ENCODE data around the gene YIPF3. TPM values are rescaled to one million over a fixed set of nuclear protein-coding genes. Genes with fewer than 3 reads are reported as not detected.

YIPF3 gene
- total RNA-seq, 4 donors from 2014 or later, result 83.4 to 146 (median 103) TPM

DNA sequence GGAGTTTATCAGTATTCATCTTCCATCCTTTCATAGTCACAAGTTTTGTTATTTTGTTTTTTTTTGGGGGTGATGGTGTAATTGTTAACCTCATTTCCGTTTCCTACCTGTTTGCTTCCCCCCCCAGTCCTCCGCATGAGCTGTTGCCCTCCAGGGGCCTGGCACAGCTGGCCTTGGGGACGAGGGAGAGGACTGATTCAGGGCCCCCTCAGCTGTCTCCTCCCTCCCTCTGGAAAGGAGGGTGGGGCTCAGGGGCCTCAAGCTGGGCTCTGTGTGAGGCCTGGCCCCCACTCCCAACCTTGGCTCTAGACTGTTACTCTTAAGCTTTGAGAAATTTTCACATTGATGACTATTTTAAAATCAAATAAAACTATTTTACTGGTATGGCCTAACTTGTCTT lies 10.6 kb downstream of the YIPF3 start:
- intact Hi-C loops (cut with DNase I; ENCODE audit: low total_unique reads) (loop anchor here (5.0 to 10.0 kb wide), 3 partner anchors 54 to 244 kb away; partner anchors contain the start of gene ZNF318), in situ Hi-C loops (cut with MboI; ENCODE audit: low pct_ligation_motif_present in 1 of 4, low pct_unique_long_range_greater_than_20kb in 1 of 4, low sequenced_read_pairs in 3 of 4) (no loop called here)
- Histone ChIP-seq H3K4me3 (no peak overlapping the region), H3K27me3 (peaks cover 16% of the 10 kb centered on the region), H3K4me1 (peaks cover 5 to 27% (median 23%) of the 10 kb centered on the region in 4 donors), H3K9me3 (no peaks in the 10 kb centered on the region), H3K36me3 (peaks cover 0 to 7% (median under 1%) of the 10 kb centered on the region in 4 donors), H3K27ac (no peak overlapping the region)
- 70 to 86% methylated on average over 3 of the region's 3 CpGs for WGBS, 2 donors (ENCODE audit: low coverage in 1 of 2)
- no peak for DNase-seq
- TF ChIP-seq EP300 (IDR thresholded peaks at IDR 0.05; ENCODE audit: low read depth) (no peak), POLR2A (IDR thresholded peaks at IDR 0.05) (no peak), POLR2AphosphoS5 (IDR thresholded peaks at IDR 0.05) (no peak)
- TF ChIP-seq, protein P1, sequence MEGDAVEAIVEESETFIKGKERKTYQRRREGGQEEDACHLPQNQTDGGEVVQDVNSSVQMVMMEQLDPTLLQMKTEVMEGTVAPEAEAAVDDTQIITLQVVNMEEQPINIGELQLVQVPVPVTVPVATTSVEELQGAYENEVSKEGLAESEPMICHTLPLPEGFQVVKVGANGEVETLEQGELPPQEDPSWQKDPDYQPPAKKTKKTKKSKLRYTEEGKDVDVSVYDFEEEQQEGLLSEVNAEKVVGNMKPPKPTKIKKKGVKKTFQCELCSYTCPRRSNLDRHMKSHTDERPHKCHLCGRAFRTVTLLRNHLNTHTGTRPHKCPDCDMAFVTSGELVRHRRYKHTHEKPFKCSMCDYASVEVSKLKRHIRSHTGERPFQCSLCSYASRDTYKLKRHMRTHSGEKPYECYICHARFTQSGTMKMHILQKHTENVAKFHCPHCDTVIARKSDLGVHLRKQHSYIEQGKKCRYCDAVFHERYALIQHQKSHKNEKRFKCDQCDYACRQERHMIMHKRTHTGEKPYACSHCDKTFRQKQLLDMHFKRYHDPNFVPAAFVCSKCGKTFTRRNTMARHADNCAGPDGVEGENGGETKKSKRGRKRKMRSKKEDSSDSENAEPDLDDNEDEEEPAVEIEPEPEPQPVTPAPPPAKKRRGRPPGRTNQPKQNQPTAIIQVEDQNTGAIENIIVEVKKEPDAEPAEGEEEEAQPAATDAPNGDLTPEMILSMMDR (IDR thresholded peaks at IDR 0.05), result no peak

DNA sequence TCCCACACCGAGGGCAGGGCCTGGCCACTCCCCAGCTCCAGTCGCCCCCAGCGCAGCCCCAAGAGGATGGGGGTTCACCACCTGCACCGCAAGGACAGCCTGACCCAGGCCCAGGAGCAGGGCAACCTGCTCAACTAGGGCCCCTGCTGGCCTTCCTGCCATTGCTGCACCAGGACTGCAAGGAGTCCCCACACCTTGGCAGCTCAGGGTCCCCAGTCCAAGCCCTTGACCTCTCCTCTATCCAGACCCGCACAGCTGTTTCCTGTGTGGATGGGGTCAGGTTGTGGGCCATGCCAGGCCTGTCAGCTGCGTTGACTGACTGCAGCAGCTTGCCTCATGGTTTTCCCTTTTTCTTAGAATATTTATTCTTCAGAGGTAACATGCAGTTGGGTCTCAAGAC lies 11.0 kb downstream of the YIPF3 start:
- TF ChIP-seq POLR2AphosphoS5 (IDR thresholded peaks at IDR 0.05) (no peak), POLR2A (IDR thresholded peaks at IDR 0.05) (no peak), EP300 (IDR thresholded peaks at IDR 0.05; ENCODE audit: low read depth) (no peak)
- TF ChIP-seq, protein P1 (IDR thresholded peaks at IDR 0.05), result no peak
- Histone ChIP-seq H3K9me3 (no peaks in the 10 kb centered on the region), H3K27ac (no peak overlapping the region), H3K4me3 (no peak overlapping the region), H3K4me1 (peaks cover 5 to 22% (median 18%) of the 10 kb centered on the region in 4 donors), H3K27me3 (peaks cover 16% of the 10 kb centered on the region), H3K36me3 (peaks cover 0 to 7% (median 3%) of the 10 kb centered on the region in 4 donors)
- 80% methylated on average over 1 to 5 of the region's 6 CpGs for WGBS, 2 donors (ENCODE audit: low coverage in 1 of 2)
- intact Hi-C loops (cut with DNase I; ENCODE audit: low total_unique reads), result loop anchor here (5.0 to 10.0 kb wide), 3 partner anchors 53 to 243 kb away; partner anchors contain the start of gene ZNF318
- no peak for DNase-seq
- in situ Hi-C loops (cut with MboI; ENCODE audit: low pct_ligation_motif_present in 1 of 4, low pct_unique_long_range_greater_than_20kb in 1 of 4, low sequenced_read_pairs in 3 of 4), result no loop called here

DNA sequence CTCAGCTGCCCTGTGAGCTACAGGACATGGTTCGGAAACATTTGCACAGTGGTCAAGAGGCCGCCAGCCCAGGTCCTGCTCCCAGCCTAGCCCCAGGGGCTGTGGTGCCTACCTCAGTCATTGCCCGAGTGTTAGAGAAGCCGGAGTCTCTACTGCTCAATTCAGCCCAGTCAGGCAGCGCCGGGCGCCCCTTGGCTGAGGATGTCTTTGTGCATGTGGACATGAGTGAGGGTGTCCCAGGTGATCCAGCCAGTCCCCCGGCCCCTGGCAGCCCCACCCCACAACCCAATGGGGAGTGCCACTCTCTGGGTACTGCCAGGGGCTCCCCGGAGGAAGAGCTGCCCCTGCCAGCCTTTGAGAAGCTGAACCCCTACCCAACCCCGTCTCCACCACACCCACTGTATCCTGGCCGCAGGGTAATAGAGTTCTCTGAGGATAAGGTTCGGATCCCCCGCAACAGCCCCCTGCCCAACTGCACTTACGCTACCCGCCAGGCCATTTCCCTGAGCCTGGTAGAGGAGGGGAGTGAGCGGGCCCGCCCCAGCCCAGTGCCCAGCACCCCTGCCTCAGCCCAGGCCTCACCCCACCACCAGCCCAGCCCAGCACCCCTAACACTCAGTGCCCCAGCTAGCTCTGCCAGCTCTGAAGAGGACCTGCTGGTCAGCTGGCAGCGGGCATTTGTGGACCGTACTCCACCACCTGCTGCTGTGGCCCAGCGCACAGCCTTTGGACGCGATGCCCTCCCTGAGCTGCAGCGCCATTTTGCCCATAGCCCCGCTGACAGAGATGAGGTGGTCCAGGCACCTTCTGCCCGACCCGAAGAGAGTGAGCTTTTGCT lies 11.8 kb downstream of the YIPF3 start:
- Histone ChIP-seq H3K4me3 (no peak overlapping the region), H3K27ac (no peak overlapping the region), H3K27me3 (peaks cover 16% of the 10 kb centered on the region), H3K9me3 (no peaks in the 10 kb centered on the region), H3K4me1 (peaks cover 5 to 15% (median 14%) of the 10 kb centered on the region in 4 donors), H3K36me3 (peaks cover 0 to 14% (median 4%) of the 10 kb centered on the region in 4 donors)
- intact Hi-C loops (cut with DNase I; ENCODE audit: low total_unique reads), result loop anchor here (5.0 to 10.0 kb wide), 3 partner anchors 53 to 243 kb away; partner anchors contain the start of gene ZNF318
- 94% methylated on average over 25 of the region's 26 CpGs; no CpG with 5 or more reads in 1 of the 2 donors for WGBS, 2 donors (ENCODE audit: low coverage in 1 of 2)
- in situ Hi-C loops (cut with MboI; ENCODE audit: low pct_ligation_motif_present in 1 of 4, low pct_unique_long_range_greater_than_20kb in 1 of 4, low sequenced_read_pairs in 3 of 4), result loop anchor here in 1 of 4 donors (5.0 kb wide), 1 partner anchor 53 kb away; no protein-coding TSS in a partner anchor
- DNase-seq, result no peak
- TF ChIP-seq EP300 (IDR thresholded peaks at IDR 0.05; ENCODE audit: low read depth) (no peak), POLR2AphosphoS5 (IDR thresholded peaks at IDR 0.05) (no peak), POLR2A (IDR thresholded peaks at IDR 0.05) (no peak)
- TF ChIP-seq, protein P1 (IDR thresholded peaks at IDR 0.05), result no peak

DNA sequence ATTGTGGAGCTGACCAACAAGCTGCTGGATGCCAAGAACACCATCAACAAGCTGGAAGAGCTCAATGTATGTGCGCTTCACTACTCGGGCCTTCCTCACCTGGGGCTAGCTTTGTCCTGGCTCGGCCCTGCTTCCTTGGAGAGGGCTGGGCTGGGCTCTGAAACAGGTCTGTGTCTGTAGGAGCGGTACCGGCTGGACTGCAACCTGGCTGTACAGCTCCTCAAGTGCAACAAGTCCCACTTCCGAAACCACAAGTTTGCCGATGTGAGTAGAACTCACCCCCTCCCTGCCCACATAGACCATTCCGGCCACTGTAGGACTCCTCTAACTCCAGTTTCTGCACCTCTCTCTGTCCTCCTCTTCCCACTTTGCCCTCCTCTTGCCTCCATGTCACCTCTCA lies 13.3 kb downstream of the YIPF3 start:
- Histone ChIP-seq H3K9me3 (no peaks in the 10 kb centered on the region), H3K4me3 (no peak overlapping the region), H3K36me3 (peaks cover 0 to 21% (median 14%) of the 10 kb centered on the region in 4 donors), H3K27me3 (peaks cover 4% of the 10 kb centered on the region), H3K27ac (no peak overlapping the region), H3K4me1 (peaks cover 0 to 3% (median 2%) of the 10 kb centered on the region in 4 donors)
- no peak for DNase-seq
- 91 to 100% methylated on average over 1 to 8 of the region's 8 CpGs for WGBS, 2 donors (ENCODE audit: low coverage in 1 of 2)
- intact Hi-C loops (cut with DNase I; ENCODE audit: low total_unique reads), result loop anchor here (10.0 kb wide), 1 partner anchor 139 kb away; the partner anchor contains the start of gene ZNF318
- in situ Hi-C loops (cut with MboI; ENCODE audit: low pct_ligation_motif_present in 1 of 4, low pct_unique_long_range_greater_than_20kb in 1 of 4, low sequenced_read_pairs in 3 of 4), result loop anchor here in 1 of 4 donors (5.0 kb wide), 1 partner anchor 51 kb away; no protein-coding TSS in a partner anchor
- TF ChIP-seq, protein P1 (IDR thresholded peaks at IDR 0.05), result no peak
- TF ChIP-seq EP300 (IDR thresholded peaks at IDR 0.05; ENCODE audit: low read depth) (no peak), POLR2A (IDR thresholded peaks at IDR 0.05) (no peak), POLR2AphosphoS5 (IDR thresholded peaks at IDR 0.05) (no peak)
